Measurements from ENCODE around the gene CIAO2B. TPM values are rescaled to one million over a fixed set of nuclear protein-coding genes. Genes with fewer than 3 reads are reported as not detected.

The CIAO2B gene
- total and polyA plus RNA-seq, 3 experiments from 2014 or later = 132 to 176 (median 164) TPM

- ChIA-PET POLR2A (interaction anchor here (0.9 kb wide), 1 partner anchor 10 kb away, joined by 3 read pairs; no protein-coding TSS in a partner anchor), CTCF (interaction anchor here (1.0 to 1.3 kb wide), 2 partner anchors 11 to 62 kb away, joined by 3 read pairs; partner anchors contain the start of gene PDP2)
- no peaks in the 10 kb centered on the region for H3K9me3 Mint-ChIP-seq
- H3K27ac Mint-ChIP-seq = peak overlapping the region in 1 of 8 donors; percentile 61
- H3K4me3 ChIP-seq (ENCODE audit: low read length) = no peak overlapping the region
- DNase-seq = no peak
- H3K4me1 ChIP-seq (ENCODE audit: insufficient read depth, low read length) = no peaks in the 10 kb centered on the region
- no peaks in the 10 kb centered on the region for H3K27me3 Mint-ChIP-seq
- no peaks in the 10 kb centered on the region for H3K27me3 ChIP-seq (ENCODE audit: insufficient read depth, low read length, poor library complexity, severe bottlenecking)
- peaks cover 19% of the 10 kb centered on the region for H3K36me3 ChIP-seq (ENCODE audit: insufficient read depth, low read length)
- H3K27ac ChIP-seq (ENCODE audit: low read depth, low read length) = no peak overlapping the region
- H3K4me3 Mint-ChIP-seq = no peak overlapping the region
- no peaks in the 10 kb centered on the region for H3K9me3 ChIP-seq (ENCODE audit: low read length)
- peaks cover 7 to 15% (median 8%) of the 10 kb centered on the region in 3 donors for H3K4me1 Mint-ChIP-seq
- H3K36me3 Mint-ChIP-seq = peaks cover 0 to 59% (median 8%) of the 10 kb centered on the region in 3 donors
Observed at GRCh38 chr16:66942981-66943380, 8.8 kb upstream of the CIAO2B start.

DNA sequence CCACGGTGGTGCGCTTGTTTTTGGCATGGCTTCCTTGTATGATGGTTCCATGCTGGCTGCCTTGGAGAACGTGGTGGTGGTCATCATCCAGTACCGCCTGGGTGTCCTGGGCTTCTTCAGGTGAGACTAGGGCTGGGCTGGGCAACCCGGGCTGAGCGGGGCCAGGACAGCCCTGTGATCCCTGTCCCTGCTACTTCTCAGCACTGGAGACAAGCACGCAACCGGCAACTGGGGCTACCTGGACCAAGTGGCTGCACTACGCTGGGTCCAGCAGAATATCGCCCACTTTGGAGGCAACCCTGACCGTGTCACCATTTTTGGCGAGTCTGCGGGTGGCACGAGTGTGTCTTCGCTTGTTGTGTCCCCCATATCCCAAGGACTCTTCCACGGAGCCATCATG, 6.0 kb upstream of the CIAO2B start:
- no peak overlapping the region for H3K4me3 Mint-ChIP-seq
- DNase-seq = no peak
- peaks cover 14% of the 10 kb centered on the region for H3K4me1 ChIP-seq (ENCODE audit: insufficient read depth, low read length)
- no peaks in the 10 kb centered on the region for H3K9me3 Mint-ChIP-seq
- peaks cover 20 to 34% (median 23%) of the 10 kb centered on the region in 3 donors for H3K4me1 Mint-ChIP-seq
- no peak overlapping the region for H3K27ac ChIP-seq (ENCODE audit: low read depth, low read length)
- ChIA-PET POLR2A (no interaction called here), CTCF (no interaction called here)
- H3K27me3 Mint-ChIP-seq = no peaks in the 10 kb centered on the region
- H3K27me3 ChIP-seq (ENCODE audit: insufficient read depth, low read length, poor library complexity, severe bottlenecking) = no peaks in the 10 kb centered on the region
- peaks cover 19% of the 10 kb centered on the region for H3K36me3 ChIP-seq (ENCODE audit: insufficient read depth, low read length)
- H3K27ac Mint-ChIP-seq = no peak overlapping the region
- H3K4me3 ChIP-seq (ENCODE audit: low read length) = no peak overlapping the region
- no peaks in the 10 kb centered on the region for H3K9me3 ChIP-seq (ENCODE audit: low read length)
- peaks cover 0 to 71% (median 11%) of the 10 kb centered on the region in 3 donors for H3K36me3 Mint-ChIP-seq

DNA sequence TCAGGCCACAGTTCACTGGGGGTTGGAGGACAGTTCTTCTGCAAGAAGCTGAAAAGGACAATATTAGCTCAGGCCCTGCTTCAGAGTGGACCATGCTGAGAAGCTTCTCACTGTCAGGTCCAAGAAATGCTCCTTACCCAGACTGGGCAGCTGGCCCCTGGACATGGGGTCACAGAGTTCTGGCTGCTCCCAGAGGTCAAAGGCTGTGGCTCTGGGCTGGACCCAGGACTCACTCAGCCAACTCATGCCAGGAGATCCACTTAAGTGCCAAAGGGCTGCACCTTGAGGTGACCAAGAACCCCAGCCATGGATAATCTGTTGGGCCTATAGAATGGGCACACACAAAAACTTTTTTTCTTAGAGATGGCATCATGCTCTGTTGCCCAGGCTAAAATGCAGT, 5.2 kb upstream of the CIAO2B start:
- peaks cover 19% of the 10 kb centered on the region for H3K36me3 ChIP-seq (ENCODE audit: insufficient read depth, low read length)
- no peaks in the 10 kb centered on the region for H3K9me3 ChIP-seq (ENCODE audit: low read length)
- no peaks in the 10 kb centered on the region for H3K9me3 Mint-ChIP-seq
- peaks cover 0 to 79% (median 11%) of the 10 kb centered on the region in 3 donors for H3K36me3 Mint-ChIP-seq
- H3K4me3 Mint-ChIP-seq = peak overlapping the region in 1 of 7 donors; percentile 66
- POLR2A ChIA-PET = no interaction called here
- H3K4me3 ChIP-seq (ENCODE audit: low read length) = no peak overlapping the region
- DNase-seq = no peak
- H3K4me1 Mint-ChIP-seq = peaks cover 25 to 42% (median 26%) of the 10 kb centered on the region in 3 donors
- no peaks in the 10 kb centered on the region for H3K27me3 ChIP-seq (ENCODE audit: insufficient read depth, low read length, poor library complexity, severe bottlenecking)
- H3K27ac Mint-ChIP-seq = peak overlapping the region in 2 of 8 donors; percentile 37 to 71
- CTCF ChIA-PET = no interaction called here
- H3K27me3 Mint-ChIP-seq = peaks cover 0 to under 1% of the 10 kb centered on the region in 2 donors
- H3K4me1 ChIP-seq (ENCODE audit: insufficient read depth, low read length) = peaks cover 17% of the 10 kb centered on the region
- H3K27ac ChIP-seq (ENCODE audit: low read depth, low read length) = no peak overlapping the region

- peak overlapping the region in 5 of 8 donors; percentile 40 to 80 (median 58) for H3K27ac Mint-ChIP-seq
Observed at GRCh38 chr16:66937725-66938337, 3.6 kb upstream of the CIAO2B start.

DNA sequence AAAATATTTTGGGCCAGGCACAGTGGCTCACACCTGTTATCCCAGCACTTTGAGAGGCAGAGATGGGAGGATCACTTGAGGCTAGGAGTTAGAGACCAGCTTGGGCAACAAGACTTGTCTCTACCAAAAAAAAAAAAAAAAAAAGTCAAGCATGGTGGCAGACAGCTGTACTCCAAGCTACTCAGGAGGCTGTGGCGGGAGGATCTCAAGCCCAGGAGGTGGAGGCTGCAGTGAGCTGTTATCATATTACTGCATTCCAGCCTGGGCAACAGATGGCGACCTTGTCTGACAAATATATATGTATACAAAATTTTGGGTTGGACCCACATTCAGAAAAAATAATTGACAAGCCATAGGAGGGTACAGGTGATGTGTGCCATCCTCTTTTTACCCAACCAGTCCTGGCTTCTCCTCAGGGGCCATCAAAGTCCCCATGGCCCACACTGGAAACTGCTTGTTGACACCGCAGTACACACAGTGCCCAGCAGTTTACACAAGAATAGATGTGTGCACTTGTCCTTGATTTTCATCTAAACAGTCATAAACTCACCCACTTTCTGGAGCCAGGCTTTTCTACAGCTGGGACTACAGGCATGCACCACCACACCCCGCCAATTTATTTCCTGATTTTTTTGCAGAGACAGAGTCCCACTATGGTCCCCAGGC, 2.8 kb upstream of the CIAO2B start:
- Mint-ChIP-seq H3K27me3 (peaks cover 0 to 3% of the 10 kb centered on the region in 2 donors), H3K9me3 (no peaks in the 10 kb centered on the region), H3K36me3 (peaks cover 0 to 80% (median 8%) of the 10 kb centered on the region in 3 donors), H3K4me3 (peak overlapping the region; percentile 50 to 98 (median 71)), H3K4me1 (peaks cover 48 to 66% (median 48%) of the 10 kb centered on the region in 3 donors), H3K27ac (peak overlapping the region in 7 of 8 donors; percentile 38 to 80 (median 76))
- Histone ChIP-seq H3K27me3 (ENCODE audit: insufficient read depth, low read length, poor library complexity, severe bottlenecking) (no peaks in the 10 kb centered on the region), H3K36me3 (ENCODE audit: insufficient read depth, low read length) (peaks cover 15% of the 10 kb centered on the region), H3K4me3 (ENCODE audit: low read length) (no peak overlapping the region), H3K27ac (ENCODE audit: low read depth, low read length) (no peak overlapping the region), H3K9me3 (ENCODE audit: low read length) (no peaks in the 10 kb centered on the region), H3K4me1 (ENCODE audit: insufficient read depth, low read length) (peaks cover 33% of the 10 kb centered on the region)
- CTCF ChIA-PET = interaction anchor here (1.0 kb wide), 1 partner anchor 11 kb away, joined by 3 read pairs; no protein-coding TSS in a partner anchor
- POLR2A ChIA-PET = no interaction called here
- DNase-seq = no peak

More at GRCh38 chr16:66937725-66938337, 3.6 kb upstream of the CIAO2B start:
- no peaks in the 10 kb centered on the region for H3K27me3 ChIP-seq (ENCODE audit: insufficient read depth, low read length, poor library complexity, severe bottlenecking)
- H3K36me3 ChIP-seq (ENCODE audit: insufficient read depth, low read length) = peaks cover 15% of the 10 kb centered on the region
- peak overlapping the region in 4 of 7 donors; percentile 5 to 71 (median 39) for H3K4me3 Mint-ChIP-seq
- no peaks in the 10 kb centered on the region for H3K9me3 ChIP-seq (ENCODE audit: low read length)
- CTCF ChIA-PET = interaction anchor here (1.0 kb wide), 1 partner anchor 10 kb away, joined by 3 read pairs; no protein-coding TSS in a partner anchor
- peaks cover 0 to 80% (median 11%) of the 10 kb centered on the region in 3 donors for H3K36me3 Mint-ChIP-seq
- no peak overlapping the region for H3K4me3 ChIP-seq (ENCODE audit: low read length)
- POLR2A ChIA-PET = no interaction called here
- H3K27ac ChIP-seq (ENCODE audit: low read depth, low read length) = no peak overlapping the region
- peaks cover 25% of the 10 kb centered on the region for H3K4me1 ChIP-seq (ENCODE audit: insufficient read depth, low read length)
- no peak for DNase-seq
- peaks cover 0 to 3% of the 10 kb centered on the region in 2 donors for H3K27me3 Mint-ChIP-seq
- no peaks in the 10 kb centered on the region for H3K9me3 Mint-ChIP-seq
- H3K4me1 Mint-ChIP-seq = peaks cover 40 to 58% (median 40%) of the 10 kb centered on the region in 3 donors

- peaks cover 51 to 71% (median 53%) of the 10 kb centered on the region in 3 donors for H3K4me1 Mint-ChIP-seq
- no peak for DNase-seq
Observed at GRCh38 chr16:66936462-66936861, 2.3 kb upstream of the CIAO2B start.

DNA sequence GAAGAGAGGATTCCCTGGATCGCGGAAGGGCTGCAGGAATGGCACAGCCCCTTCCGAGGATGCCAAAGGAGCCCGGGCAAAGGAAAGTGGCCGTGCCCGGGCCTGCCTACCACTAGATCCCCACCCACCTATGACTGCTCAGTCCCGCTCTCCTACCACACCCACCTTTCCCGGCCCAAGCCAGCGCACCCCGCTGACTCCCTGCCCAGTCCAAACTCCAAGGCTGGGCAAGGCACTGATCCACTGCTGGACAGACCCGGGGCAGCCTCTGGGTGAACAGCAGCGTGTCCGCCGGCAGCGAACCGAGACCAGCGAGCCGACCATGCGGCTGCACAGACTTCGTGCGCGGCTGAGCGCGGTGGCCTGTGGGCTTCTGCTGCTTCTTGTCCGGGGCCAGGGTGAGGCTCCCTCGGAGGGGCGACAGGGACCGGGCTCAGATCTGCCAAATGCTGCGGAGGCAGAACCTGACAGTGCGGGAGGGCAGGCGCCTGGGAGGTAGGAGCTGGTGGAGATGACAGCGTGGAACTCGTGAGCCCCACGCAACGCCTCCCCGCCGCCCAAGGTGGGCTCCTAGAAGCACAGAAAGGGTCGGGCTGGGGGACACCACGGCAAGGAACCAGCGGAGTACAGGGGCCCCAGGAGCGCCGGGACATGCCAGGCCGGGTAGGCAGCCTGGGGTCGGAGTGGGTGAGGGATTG, 1.3 kb upstream of the CIAO2B start, which contains the start of gene CES2:
TSS of gene CES2 (plus strand) at position 203 of the 698 bp plus-strand sequence. CDS start at position 323, 120 bp downstream.
- H3K4me3 Mint-ChIP-seq = peak within 1 kb of the TSS; percentile 97 to 99 (median 97)
- H3K27ac Mint-ChIP-seq = peak within 1 kb of the TSS; percentile 95 to 99 (median 98)
- no peaks in the 10 kb centered on the region for H3K9me3 ChIP-seq (ENCODE audit: low read length)
- peak within 1 kb of the TSS; percentile 91 for H3K4me3 ChIP-seq (ENCODE audit: low read length)
- no peaks in the 10 kb centered on the region for H3K27me3 ChIP-seq (ENCODE audit: insufficient read depth, low read length, poor library complexity, severe bottlenecking)
- ChIA-PET POLR2A (no interaction called here), CTCF (no interaction called here)
- H3K4me1 Mint-ChIP-seq = peaks cover 51 to 71% (median 53%) of the 10 kb centered on the region in 3 donors
- no peaks in the 10 kb centered on the region for H3K9me3 Mint-ChIP-seq
- peaks cover 34% of the 10 kb centered on the region for H3K4me1 ChIP-seq (ENCODE audit: insufficient read depth, low read length)
- H3K36me3 ChIP-seq (ENCODE audit: insufficient read depth, low read length) = peaks cover 2% of the 10 kb centered on the region
- peaks cover 0 to 3% of the 10 kb centered on the region in 2 donors for H3K27me3 Mint-ChIP-seq
- no peak for DNase-seq
- H3K27ac ChIP-seq (ENCODE audit: low read depth, low read length) = peak within 1 kb of the TSS; percentile 87
- peaks cover 0 to 74% (median 9%) of the 10 kb centered on the region in 3 donors for H3K36me3 Mint-ChIP-seq

More at GRCh38 chr16:66936462-66936861, 2.3 kb upstream of the CIAO2B start:
- H3K4me1 ChIP-seq (ENCODE audit: insufficient read depth, low read length) = peaks cover 34% of the 10 kb centered on the region
- H3K4me3 ChIP-seq (ENCODE audit: low read length) = no peak overlapping the region
- no peaks in the 10 kb centered on the region for H3K27me3 ChIP-seq (ENCODE audit: insufficient read depth, low read length, poor library complexity, severe bottlenecking)
- peaks cover 12% of the 10 kb centered on the region for H3K36me3 ChIP-seq (ENCODE audit: insufficient read depth, low read length)
- Mint-ChIP-seq H3K4me3 (peak overlapping the region; percentile 50 to 98 (median 71)), H3K9me3 (no peaks in the 10 kb centered on the region), H3K27me3 (peaks cover 0 to 3% of the 10 kb centered on the region in 2 donors), H3K36me3 (peaks cover 0 to 79% (median 9%) of the 10 kb centered on the region in 3 donors), H3K27ac (peak overlapping the region in 7 of 8 donors; percentile 4 to 82 (median 76))
- H3K27ac ChIP-seq (ENCODE audit: low read depth, low read length) = no peak overlapping the region
- ChIA-PET POLR2A (no interaction called here), CTCF (no interaction called here)
- H3K9me3 ChIP-seq (ENCODE audit: low read length) = no peaks in the 10 kb centered on the region
